Esophagus muscularis mucosa (tissue), 4 donors: Measurements from ENCODE around the gene PRKN. TPM values are rescaled to one million over a fixed set of nuclear protein-coding genes. Genes with fewer than 3 reads are reported as not detected.

ENCODE experiments used
- DNase-seq: peaks from one replicate; pipeline ENCODE4 v3.0.0-alpha.2; 2017; ENCODE audit errors: extremely low spot score
- H3K27ac ChIP-seq, 4 donors: fragments of 200-600 bp; sonication (generic); replicated peaks in 1 of 4; 1 replicate in 3 of 4; 2 replicates in 1 of 4; pipeline ENCODE4 v1.5.1; 2016 to 2019; ENCODE audit warnings: mild to moderate bottlenecking in 1 of 4
- H3K27me3 ChIP-seq, 4 donors: fragments of 200-600 bp; sonication (generic); one replicate each; pipeline versions ENCODE4 v1.5.1 to v1.6.0; 2016 to 2019
- H3K36me3 ChIP-seq, 4 donors: fragments of 200-600 bp; sonication (generic); one replicate each; pipeline ENCODE4 v1.5.1; 2016 to 2019
- H3K4me1 ChIP-seq, 4 donors: fragments of 200-600 bp; sonication (generic); one replicate each; pipeline ENCODE4 v1.5.1; 2016 to 2019
- H3K4me3 ChIP-seq, 4 donors: fragments of 200-600 bp; sonication (generic); 1 replicate in 2 of 4; 2 replicates in 2 of 4; pipeline ENCODE4 v1.5.1; 2016 to 2019; ENCODE audit warnings: mild to moderate bottlenecking in 4 of 4, moderate library complexity in 1 of 4
- H3K9me3 ChIP-seq, 4 donors: fragments of 200-600 bp; sonication (generic); 1 replicate in 3 of 4; 2 replicates in 1 of 4; pipeline ENCODE4 v1.5.1; 2016 to 2019
- CTCF ChIP-seq, 3 experiments: fragments of 200-600 bp in 2 of 3; fragments of 450-650 bp in 1 of 3; sonication (generic) in 2 of 3; IDR thresholded peaks; one replicate each; pipeline ENCODE4 v1.5.1; 2017 to 2019; ENCODE audit warnings: antibody characterized with exemption in 3 of 3, mild to moderate bottlenecking in 2 of 3, moderate library complexity in 1 of 3
- EP300 ChIP-seq: sonication (generic); formaldehyde crosslinking; IDR thresholded peaks from one replicate; pipeline ENCODE4 v1.6.1; 2017; ENCODE audit warnings: antibody characterized with exemption
- POLR2A ChIP-seq: fragments of 450-650 bp; IDR thresholded peaks from one replicate; pipeline ENCODE4 v1.6.1; 2017; ENCODE audit warnings: antibody characterized with exemption, moderate library complexity, mild to moderate bottlenecking, low read depth
- POLR2AphosphoS5 ChIP-seq, 2 donors: sonication (generic); formaldehyde crosslinking; IDR thresholded peaks; one replicate each; pipeline ENCODE4 v1.6.1; 2017; ENCODE audit warnings: antibody characterized with exemption in 2 of 2
- WGBS: methylation state at CpG from one replicate; pipeline ENCODE4 v1.1.5; 2018; 5-methylcytosine and 5-hydroxymethylcytosine counted together
- intact Hi-C: fragments of 100-400 bp; cut with DNase I; formaldehyde crosslinking; loops from one replicate; pipeline ENCODE4 v1.15.1; 2023
- total RNA-seq, 4 donors: library from RNA; depleted of rRNA; stranded (reverse); fragments of >200 nt; gene quantifications; one replicate each; pipeline versions ENCODE4 v1.1.0 to v1.2.1, GENCODE V29; 2016

PRKN gene
- total RNA-seq, 4 donors from 2014 or later: 9.6 to 14.5 (median 10.8) TPM

GRCh38 chr6:162332365-162332764, 395.2 kb downstream of the PRKN start:
- H3K27me3 ChIP-seq: no peaks in the 10 kb centered on the region
- peaks cover 0 to 8% (median 0%) of the 10 kb centered on the region in 4 donors for H3K9me3 ChIP-seq
- no peak overlapping the region for H3K27ac ChIP-seq
- no peak for TF ChIP-seq POLR2A
- no peak for TF ChIP-seq POLR2AphosphoS5 (IDR thresholded peaks at IDR 0.05)
- TF ChIP-seq CTCF (IDR thresholded peaks at IDR 0.05): no peak
- TF ChIP-seq EP300: no peak
- H3K36me3 ChIP-seq: no peaks in the 10 kb centered on the region
- H3K4me3 ChIP-seq: no peak overlapping the region
- DNase-seq: no peak
- intact Hi-C loops: no loop called here
- WGBS: 89% methylated on average over 4 of the region's 4 CpGs
- no peaks in the 10 kb centered on the region for H3K4me1 ChIP-seq

DNA sequence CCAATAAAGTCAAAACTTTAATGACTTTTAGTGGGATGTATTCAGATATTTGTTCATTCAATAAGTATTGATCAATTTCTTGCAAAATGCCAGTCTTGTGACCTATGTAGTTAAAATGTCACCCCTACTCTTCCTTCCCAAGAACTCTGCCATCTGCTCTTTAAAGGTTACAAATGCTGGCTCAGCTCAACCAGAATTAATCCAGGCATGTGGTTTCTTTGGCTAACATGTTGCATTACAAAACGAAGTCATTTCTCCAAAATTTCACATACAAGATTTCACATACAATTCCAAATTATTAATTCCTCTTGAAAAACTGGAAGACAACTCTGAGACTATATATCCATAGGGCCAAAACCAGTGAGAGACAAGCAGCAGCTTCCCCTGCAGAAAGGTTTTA, 395.7 kb downstream of the PRKN start:
- TF ChIP-seq CTCF (IDR thresholded peaks at IDR 0.05) (no peak), POLR2AphosphoS5 (IDR thresholded peaks at IDR 0.05) (no peak), EP300 (no peak), POLR2A (no peak)
- no peak overlapping the region for H3K4me3 ChIP-seq
- no peaks in the 10 kb centered on the region for H3K36me3 ChIP-seq
- intact Hi-C loops: no loop called here
- DNase-seq: no peak
- no peak overlapping the region for H3K27ac ChIP-seq
- no peaks in the 10 kb centered on the region for H3K4me1 ChIP-seq
- H3K27me3 ChIP-seq: no peaks in the 10 kb centered on the region
- H3K9me3 ChIP-seq: peaks cover 0 to 8% (median 0%) of the 10 kb centered on the region in 4 donors
- 67% methylated on average over 1 of the region's 1 CpG for WGBS

- 83% methylated on average over 4 of the region's 4 CpGs for whole genome bisulfite sequencing
- H3K4me1 ChIP-seq: no peaks in the 10 kb centered on the region
- no peak overlapping the region for H3K27ac ChIP-seq
- no peaks in the 10 kb centered on the region for H3K27me3 ChIP-seq
- no peak overlapping the region for H3K4me3 ChIP-seq
- no peak for DNase-seq
- H3K36me3 ChIP-seq: no peaks in the 10 kb centered on the region
- TF ChIP-seq CTCF (IDR thresholded peaks at IDR 0.05) (no peak), EP300 (no peak), POLR2AphosphoS5 (IDR thresholded peaks at IDR 0.05) (no peak)
- H3K9me3 ChIP-seq: peaks cover 0 to 13% (median 3%) of the 10 kb centered on the region in 4 donors
- intact Hi-C loops: no loop called here
Measured at GRCh38 chr6:162325826-162326225, 401.7 kb downstream of the PRKN start.

- WGBS: 78% methylated on average over 4 of the region's 4 CpGs
- TF ChIP-seq POLR2A (no peak), POLR2AphosphoS5 (IDR thresholded peaks at IDR 0.05) (no peak), EP300 (no peak), CTCF (IDR thresholded peaks at IDR 0.05) (no peak)
- Histone ChIP-seq H3K9me3 (peaks cover 0 to 13% (median 3%) of the 10 kb centered on the region in 4 donors), H3K36me3 (no peaks in the 10 kb centered on the region), H3K4me1 (no peaks in the 10 kb centered on the region), H3K27me3 (no peaks in the 10 kb centered on the region), H3K27ac (no peak overlapping the region), H3K4me3 (no peak overlapping the region)
- DNase-seq: no peak
- intact Hi-C loops: no loop called here
Measured at GRCh38 chr6:162325051-162325450, 402.5 kb downstream of the PRKN start.

DNA sequence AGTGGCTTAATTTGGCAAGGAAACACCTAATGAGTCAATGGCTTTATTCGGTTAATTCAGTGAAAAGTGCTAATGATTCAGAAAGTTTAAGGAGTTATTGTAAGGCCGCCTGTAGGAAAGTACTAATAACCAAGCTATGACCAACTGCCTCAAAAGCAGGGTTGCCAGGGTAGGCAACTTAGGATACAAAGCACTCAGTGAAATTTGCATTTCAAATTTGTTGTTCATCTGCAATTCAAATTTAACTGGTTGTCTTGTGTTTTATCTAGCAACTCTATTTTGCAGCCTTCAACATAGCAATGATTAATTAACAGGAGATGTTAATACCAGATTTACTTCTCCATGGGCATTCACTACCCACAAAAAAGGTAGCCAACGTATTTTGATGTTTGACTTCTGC, 412.3 kb downstream of the PRKN start:
- no peaks in the 10 kb centered on the region for H3K9me3 ChIP-seq
- H3K36me3 ChIP-seq: no peaks in the 10 kb centered on the region
- intact Hi-C loops: no loop called here
- TF ChIP-seq POLR2A (no peak), EP300 (no peak), CTCF (IDR thresholded peaks at IDR 0.05) (no peak), POLR2AphosphoS5 (IDR thresholded peaks at IDR 0.05) (no peak)
- H3K4me1 ChIP-seq: peaks cover 0 to 8% (median 0%) of the 10 kb centered on the region in 4 donors
- 85% methylated on average over 3 of the region's 3 CpGs for WGBS
- H3K27ac ChIP-seq: no peak overlapping the region
- H3K27me3 ChIP-seq: no peaks in the 10 kb centered on the region
- H3K4me3 ChIP-seq: no peak overlapping the region
- DNase-seq: no peak
